Stimulated activated CD8-positive, alpha-beta memory T cell treated with anti-CD3 and anti-CD28 coated beads, Interleukin-4, amount 100 ng/mL, for 1 hour (primary cell): ENCODE measurements around the gene TAAR1.

ENCODE experiments used
- DNase-seq, 2 donors: peaks; one replicate each; pipeline ENCODE4 v3.0.0-alpha.2; 2020; ENCODE audit warnings: low read depth in 2 of 2, low spot score in 1 of 2

TAAR1 gene

DNA sequence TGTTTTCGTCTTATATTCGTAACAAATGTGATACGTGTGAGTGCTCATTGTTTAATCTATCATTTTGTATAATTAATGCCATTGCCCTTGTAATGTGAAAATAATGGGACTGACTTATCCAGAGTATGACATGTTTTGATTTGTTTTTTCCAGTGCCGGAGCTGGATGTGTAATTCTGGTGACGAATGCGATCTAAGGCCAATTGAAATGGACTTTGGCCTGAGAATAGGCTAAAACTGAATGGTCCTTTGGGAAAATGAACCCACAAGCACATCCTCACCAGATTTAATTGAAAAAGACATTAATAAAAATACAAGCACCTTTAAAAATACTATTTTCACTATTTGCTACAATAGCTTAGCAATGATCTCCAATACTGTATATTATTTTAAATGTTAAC lies 62.8 kb downstream of the TAAR1 start:
- DNase-seq, result no peak
